Measurements from ENCODE around the gene C1QTNF8. TPM values are rescaled to one million over a fixed set of nuclear protein-coding genes. Genes with fewer than 3 reads are reported as not detected.
"Not testable (repeated sequence)": the region's sequence is repeated elsewhere in the genome, so short reads cannot be mapped to it uniquely, and the experiment has no call there.

C1QTNF8 gene
- total and polyA plus RNA-seq, 12 donors = 0.15 TPM; not detected in 11

GRCh38 chr16:1089439-1089821 is 6.6 kb downstream of the C1QTNF8 start:
- TF ChIP-seq CTCF (IDR thresholded peaks at IDR 0.05) = no peak
- Histone ChIP-seq H3K27me3 (peaks cover 0 to 57% (median 47%) of the 10 kb centered on the region in 7 donors), H3K36me3 (no peaks in the 10 kb centered on the region), H3K4me1 (peaks cover 0 to 32% (median 22%) of the 10 kb centered on the region in 9 donors), H3K4me3 (peak overlapping the region in 9 of 10 donors; percentile 24 to 51 (median 39)), H3K27ac (peak overlapping the region in 9 of 10 donors; percentile 65 to 92 (median 83)), H3K9me3 (peaks cover 0 to 15% (median 11%) of the 10 kb centered on the region in 11 donors)
- WGBS, 2 donors = 50 to 51% methylated on average over 17 of the region's 17 CpGs
- DNase-seq = peak in 1 of 2 donors; percentile 58
- ATAC-seq = peak in 7 of 8 donors; percentile 49 to 81 (median 65)
- intact Hi-C loops (cut with DNase I) = no loop called here

- TF ChIP-seq CTCF (IDR thresholded peaks at IDR 0.05) = no peak
- Histone ChIP-seq H3K27me3 (peaks cover 0 to 63% (median 54%) of the 10 kb centered on the region in 7 donors), H3K27ac (peak overlapping the region in 4 of 10 donors; percentile 7 to 89 (median 85)), H3K9me3 (peaks cover 0 to 23% (median 15%) of the 10 kb centered on the region in 11 donors), H3K4me3 (no peak overlapping the region), H3K4me1 (peaks cover 0 to 32% (median 22%) of the 10 kb centered on the region in 9 donors), H3K36me3 (no peaks in the 10 kb centered on the region)
- no peak for DNase-seq
- ATAC-seq = no peak
- WGBS, 2 donors = 41 to 44% methylated on average over 40 of the region's 40 CpGs
- intact Hi-C loops (cut with DNase I) = no loop called here
Measured at GRCh38 chr16:1088295-1089170, 7.5 kb downstream of the C1QTNF8 start.

GRCh38 chr16:1086443-1086842 is 9.6 kb downstream of the C1QTNF8 start:
- 80 to 86% methylated on average over 10 of the region's 10 CpGs for WGBS, 2 donors
- not testable (repeated sequence) for DNase-seq
- H3K4me1 ChIP-seq = peaks cover 0 to 28% (median 22%) of the 10 kb centered on the region in 9 donors

GRCh38 chr16:1084971-1085370 is 11.1 kb downstream of the C1QTNF8 start:
- H3K36me3 ChIP-seq = no peaks in the 10 kb centered on the region
- H3K4me3 ChIP-seq = no peak overlapping the region
- 89 to 92% methylated on average over 6 of the region's 6 CpGs for WGBS, 2 donors
- ATAC-seq = no peak
- H3K27me3 ChIP-seq = peaks cover 8 to 94% (median 82%) of the 10 kb centered on the region in 7 donors
- H3K27ac ChIP-seq = no peak overlapping the region
- no peak for DNase-seq
- peaks cover 0 to 13% (median 11%) of the 10 kb centered on the region in 9 donors for H3K4me1 ChIP-seq
- H3K9me3 ChIP-seq = peaks cover 0 to 23% (median 15%) of the 10 kb centered on the region in 11 donors
- no peak for TF ChIP-seq CTCF (IDR thresholded peaks at IDR 0.05)
- intact Hi-C loops (cut with DNase I) = no loop called here

More at GRCh38 chr16:1086443-1086842, 9.6 kb downstream of the C1QTNF8 start:
- intact Hi-C loops (cut with DNase I); ATAC-seq; H3K4me3 ChIP-seq; H3K27ac ChIP-seq; H3K36me3 ChIP-seq: not testable (repeated sequence)
- H3K27me3 ChIP-seq = peaks cover 8 to 84% (median 75%) of the 10 kb centered on the region in 7 donors
- H3K9me3 ChIP-seq = peaks cover 0 to 23% (median 15%) of the 10 kb centered on the region in 11 donors

All from heart right ventricle (tissue), 16 donors.